ENCODE results near the gene CLDN24.

The CLDN24 gene

DNA sequence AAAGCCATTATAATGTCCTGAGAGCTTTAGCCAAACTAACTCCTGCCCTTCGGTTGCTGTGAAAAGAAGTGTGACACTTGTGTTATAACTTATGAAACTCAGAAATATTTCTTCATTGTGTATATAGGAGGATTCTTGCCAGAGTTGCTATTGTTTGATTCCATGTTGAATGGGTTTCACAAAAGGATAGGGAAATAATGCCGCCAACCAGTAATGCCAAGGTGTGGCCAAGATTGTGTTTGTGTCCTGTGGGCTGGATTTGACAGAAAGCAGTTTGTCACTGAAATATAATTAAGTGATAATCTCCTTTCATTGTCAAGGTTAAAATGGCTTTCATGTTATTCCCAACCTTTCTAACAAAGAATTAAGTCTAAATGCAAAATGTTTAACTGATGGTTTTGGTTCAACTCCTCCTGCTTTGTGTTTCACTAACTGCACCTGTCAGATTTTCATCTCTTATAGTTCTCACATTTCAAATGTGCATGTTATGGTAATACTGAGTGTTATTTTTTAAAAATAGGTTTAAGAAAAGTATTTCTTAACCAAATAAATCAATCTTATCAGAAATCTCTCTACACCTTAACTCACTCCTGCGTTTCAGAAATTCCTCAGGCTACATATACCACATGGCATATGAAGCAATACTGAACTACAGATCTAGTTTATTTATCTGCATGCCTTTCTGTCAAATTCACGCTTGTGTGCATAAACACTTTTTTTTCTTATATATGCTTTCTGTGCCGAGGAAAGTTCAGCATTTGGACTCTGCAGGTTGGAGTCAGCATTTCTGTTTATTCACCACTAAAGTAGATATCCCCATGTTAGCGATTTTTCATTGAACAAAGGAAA lies 1.8 kb downstream of the CLDN24 start, which contains the start of gene CLDN22:
Gene CLDN22 (minus strand): TSS at position 66 of the 849 bp plus-strand sequence. CDS start 58 bp downstream, at position 8.
- no peak for DNase-seq

DNA sequence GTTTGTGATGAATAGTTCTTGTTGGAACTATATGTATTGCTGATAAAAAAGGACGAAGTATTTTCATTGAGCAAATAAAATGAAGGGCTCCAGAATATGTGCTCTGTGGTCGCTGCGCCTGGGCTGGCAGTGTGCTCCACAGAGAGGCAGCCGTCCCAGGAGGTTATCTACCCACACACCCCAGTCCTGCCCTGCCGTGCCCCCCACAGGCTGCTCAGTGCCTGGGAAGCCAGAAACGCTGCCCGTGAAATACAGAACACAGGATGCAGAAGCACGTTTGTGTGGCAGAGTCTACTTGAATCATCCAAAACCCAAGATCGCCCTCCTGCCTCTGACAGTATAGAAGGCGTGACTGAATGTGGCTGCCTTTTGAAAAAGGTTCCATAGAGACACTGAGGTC lies 3.6 kb downstream of the CLDN24 start:
- no peak for DNase-seq

DNA sequence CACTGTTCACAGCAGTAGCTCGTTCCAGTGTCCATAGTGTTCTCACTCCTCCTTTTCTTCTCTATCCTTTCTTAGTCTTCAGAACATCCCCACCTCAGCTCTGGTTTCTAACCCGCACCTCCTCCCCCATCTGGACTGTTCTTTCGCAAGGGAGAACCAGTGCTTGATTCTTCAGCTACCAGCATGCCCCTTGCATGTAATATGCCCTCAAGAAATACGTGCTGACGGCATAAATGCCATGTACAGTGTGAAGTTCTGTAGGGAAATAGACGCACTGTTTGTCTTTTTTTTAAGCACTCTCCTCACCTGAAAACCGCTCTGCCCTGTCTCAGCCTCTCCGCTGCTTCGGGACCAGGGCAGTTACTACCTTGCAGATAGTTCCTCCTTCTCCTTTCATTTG lies 7.4 kb downstream of the CLDN24 start:
- no peak for DNase-seq

DNA sequence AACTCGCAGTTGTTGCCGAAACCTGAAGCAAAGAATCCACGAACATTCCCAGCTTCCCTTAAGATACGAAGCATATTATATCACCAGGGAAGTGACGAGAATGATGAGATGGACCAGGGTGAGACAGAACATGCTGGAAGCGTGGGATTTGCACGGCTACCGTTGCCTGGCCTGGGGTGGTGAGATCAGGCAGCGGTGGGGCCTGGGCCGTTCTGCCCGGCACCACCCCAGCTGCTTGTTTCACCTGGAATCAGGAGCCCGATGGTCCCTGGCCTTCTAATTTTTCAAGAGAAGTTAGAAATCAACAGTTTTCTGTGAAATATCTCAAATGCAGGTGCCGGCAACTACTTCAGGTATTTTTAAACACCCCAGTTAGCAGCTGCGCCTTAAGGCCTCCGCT lies 7.9 kb downstream of the CLDN24 start:
- no peak for DNase-seq

DNA sequence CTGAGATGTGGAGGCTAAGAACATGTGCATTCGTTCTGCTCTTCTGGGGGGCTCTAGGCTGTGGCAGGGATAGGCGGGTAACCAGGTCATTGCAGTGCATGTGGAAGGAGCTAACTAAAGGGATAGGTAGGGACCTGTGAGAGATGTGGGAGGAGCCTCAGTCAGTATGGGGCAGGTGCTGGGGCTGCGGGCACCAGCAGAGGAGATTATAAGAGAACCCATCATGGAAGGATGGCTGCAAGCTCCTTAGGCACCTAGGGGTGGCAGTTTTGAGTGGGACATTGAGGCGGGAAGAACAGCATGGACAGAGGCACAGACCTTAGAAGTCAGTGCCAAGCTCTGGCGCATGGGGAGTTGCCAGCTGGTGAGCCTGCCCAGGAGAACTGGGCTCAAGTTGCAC lies 9.4 kb downstream of the CLDN24 start:
- no peak for DNase-seq

DNA sequence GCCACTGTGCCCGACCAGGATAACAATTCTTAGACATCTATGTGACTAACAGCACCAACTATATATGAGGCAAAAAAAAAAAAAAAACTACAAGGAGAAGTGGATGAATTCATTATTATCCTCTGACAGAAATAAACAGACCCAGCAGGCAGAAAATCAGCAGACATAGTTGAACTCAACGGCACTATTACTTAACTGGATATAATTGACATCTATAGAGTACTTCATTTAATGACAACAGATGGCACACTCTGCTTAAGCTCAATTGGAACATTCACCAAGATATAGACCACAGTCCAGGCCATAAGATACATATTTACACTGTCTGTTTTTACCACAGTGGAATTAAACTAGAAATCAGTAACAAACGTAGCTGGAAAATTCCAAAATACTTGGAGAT lies 15.4 kb downstream of the CLDN24 start:
- no peak for DNase-seq

DNA sequence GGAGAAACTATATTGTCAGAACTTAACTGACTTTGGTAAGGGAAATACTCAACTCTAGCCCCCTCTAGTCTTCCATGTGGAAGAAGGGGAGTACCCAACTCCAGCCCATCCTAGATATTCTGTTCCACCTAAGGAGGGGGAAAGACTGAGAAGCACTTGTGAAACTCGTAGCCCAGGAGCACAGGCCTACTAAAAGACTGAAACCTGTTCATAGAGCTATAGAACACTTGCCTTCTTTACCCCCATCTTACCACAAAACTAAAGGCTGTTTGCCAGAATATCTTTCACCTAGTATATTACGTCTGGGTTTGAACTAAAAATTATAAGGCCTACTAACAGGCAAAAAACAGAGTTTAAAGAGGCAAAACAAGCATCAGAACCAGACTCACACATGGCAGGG lies 17.7 kb downstream of the CLDN24 start:
- DNase-seq = no peak

DNA sequence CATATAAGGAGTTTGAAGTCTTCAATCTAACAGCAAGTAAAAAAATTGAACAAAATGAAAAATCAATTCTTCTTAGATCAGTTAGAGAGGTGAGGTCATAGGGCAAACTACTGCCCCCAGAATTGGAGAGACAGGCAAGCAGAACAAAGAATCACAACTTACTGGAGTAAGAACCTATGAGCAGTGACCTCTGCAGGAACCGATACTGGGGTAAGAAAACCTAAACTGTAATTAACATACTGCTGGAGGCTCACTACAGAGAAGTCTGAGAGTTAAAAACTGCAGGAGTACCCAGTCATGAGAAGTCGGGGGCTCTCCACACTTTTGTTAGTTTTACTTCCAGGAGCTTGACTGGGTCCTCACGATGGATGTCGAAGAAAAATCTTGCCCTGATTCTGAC lies 18.2 kb downstream of the CLDN24 start:
- no peak for DNase-seq

DNA sequence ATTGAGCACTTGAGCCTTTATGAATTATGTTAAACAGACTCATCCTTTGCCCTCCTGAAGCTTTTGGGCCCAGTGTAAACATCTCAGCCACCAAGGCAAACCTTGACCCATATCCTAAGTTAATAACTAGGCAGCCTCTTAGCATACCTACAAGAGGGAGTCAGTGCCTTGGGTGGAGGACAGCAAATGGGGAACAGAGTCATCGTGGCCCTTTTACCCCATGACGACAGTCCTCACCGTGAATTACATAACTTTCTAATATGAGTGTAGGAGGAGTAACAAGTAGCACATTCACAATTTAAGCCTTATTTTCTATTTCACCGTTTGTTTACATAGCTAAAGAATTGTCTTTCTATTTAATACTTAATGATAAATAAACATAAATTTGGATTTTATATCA lies 18.9 kb downstream of the CLDN24 start:
- no peak for DNase-seq

DNA sequence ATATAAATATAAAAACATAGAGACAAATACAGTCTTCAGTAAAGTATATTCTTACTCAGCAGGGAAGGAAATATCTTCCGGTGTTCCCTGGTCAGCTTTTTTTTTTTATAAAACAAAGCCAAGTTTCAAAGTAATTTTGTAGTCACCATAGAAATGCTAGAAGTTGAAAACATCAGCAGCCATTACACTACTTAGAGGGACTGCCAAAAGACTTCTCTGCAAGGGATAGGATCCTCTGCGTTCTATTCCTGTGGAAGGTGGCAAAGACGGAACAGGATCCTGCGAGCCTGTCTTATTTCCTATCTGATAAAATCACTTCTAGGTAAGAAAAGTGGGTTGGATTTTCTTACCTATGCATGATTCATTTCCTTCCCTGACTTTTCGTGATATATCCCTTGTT lies 21.6 kb downstream of the CLDN24 start:
- DNase-seq = no peak

DNA sequence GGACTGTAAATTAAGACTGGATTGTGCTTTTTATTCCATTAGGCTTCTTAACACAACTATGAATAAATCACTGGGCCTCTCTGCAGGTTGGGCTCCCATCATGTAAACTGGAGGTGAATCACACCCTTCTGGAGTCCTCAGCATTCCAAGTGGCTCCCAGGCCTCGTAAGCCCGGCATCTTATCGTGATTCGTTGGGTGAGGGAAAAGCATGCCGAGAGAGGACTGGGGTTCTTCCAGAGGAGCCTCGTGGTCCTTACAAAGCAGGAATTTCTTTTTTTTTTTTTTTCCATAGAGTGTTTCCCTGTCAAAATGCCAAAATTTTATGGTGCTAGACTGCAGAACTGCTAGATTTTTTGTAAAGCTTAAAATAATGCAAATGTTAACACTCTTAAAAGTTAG lies 22.2 kb downstream of the CLDN24 start:
- DNase-seq = no peak

DNA sequence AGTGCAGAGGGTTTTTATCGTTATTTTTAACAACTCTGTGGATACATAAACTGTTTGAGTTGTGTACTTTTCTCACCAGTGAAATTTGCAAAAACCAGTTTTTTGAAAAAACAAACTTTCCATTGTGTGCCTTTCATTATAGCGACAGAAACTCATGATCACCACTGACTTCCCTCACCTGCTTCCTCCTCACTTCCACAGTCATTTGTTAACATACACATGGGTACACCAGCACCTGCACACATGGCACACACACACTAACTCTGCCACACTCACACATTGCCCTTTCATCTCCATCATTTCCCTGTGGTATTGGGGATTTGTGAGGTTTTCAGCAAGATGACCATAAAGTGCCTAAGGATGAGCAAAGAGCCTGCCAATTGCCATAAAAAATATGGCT lies 22.8 kb downstream of the CLDN24 start:
- no peak for DNase-seq

DNA sequence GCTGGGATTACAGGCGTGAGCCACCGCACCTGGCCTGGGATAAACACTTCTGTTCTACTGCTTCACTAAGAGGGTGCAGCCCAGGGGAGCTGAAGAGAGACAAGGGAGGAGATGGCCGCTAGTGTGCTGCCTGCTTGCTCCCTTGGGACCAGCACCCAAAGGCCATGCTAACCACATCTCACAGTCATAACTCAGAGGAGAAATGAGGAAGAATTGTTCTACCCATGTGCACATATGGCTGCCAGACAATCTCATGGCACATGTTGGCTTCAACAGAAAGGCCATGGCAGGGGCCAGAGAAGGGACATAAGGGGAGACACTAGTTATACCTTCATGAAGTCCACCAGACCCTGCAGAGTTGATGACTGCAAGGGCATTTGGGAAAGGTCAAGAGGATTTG lies 24.6 kb downstream of the CLDN24 start:
- no peak for DNase-seq

DNA sequence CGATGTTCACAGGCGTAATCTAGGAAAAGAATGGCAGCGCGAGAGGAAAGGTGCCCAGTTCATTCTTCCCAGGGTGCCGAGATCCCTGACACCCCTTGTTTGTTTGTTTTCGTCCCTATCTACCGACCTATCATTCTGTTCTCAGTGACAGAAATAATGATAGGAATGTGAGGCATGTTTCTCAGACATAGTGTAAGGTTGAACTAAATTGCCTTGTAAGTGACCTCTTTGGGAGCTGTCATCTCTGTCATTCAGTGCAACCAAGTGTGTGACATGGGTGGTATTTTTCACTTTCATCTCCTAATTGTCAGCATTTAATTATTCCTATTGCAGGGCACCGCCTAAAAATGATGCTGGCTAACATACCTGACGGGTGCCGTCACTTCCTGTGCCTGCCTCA lies 26.5 kb downstream of the CLDN24 start:
- no peak for DNase-seq

DNA sequence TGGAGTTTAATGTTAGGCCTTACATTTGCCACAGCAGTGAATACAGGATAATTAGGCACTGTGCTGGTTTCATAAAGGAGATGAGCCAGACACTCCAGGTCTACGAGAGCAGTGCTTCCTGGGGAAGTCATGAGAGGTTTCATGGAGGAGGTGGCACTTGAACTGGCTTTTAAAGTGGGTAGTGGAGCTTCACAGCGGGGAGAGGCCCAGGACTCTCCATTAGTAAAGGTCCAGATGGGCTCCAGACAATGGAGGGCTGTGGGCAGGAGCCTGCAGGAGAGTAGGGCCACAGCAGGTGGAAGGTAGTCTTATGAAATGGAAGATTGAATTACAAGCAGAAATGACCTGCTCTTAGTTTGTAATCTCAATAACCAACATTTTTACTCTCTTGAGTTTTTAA lies 31.2 kb downstream of the CLDN24 start:
- DNase-seq = no peak

DNA sequence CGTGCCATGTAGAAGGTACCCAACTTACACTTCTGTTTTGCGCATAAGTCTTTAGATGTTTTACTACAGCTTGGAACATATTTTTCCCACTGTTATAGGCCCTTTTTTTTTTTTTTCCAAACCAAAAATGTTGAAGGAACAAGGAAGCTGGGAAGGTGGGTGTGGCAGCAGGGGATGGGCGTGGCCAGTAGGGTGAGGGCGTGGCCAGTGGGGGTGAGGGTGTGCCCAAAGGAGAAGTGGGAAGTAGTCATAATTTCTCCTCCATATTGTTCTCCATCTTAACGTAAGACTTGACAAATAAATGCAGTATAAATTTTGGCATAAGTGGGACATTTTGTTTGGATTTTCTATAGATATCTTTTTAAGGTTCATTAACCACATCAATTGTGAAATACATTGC lies 32.5 kb downstream of the CLDN24 start:
- DNase-seq = no peak

DNA sequence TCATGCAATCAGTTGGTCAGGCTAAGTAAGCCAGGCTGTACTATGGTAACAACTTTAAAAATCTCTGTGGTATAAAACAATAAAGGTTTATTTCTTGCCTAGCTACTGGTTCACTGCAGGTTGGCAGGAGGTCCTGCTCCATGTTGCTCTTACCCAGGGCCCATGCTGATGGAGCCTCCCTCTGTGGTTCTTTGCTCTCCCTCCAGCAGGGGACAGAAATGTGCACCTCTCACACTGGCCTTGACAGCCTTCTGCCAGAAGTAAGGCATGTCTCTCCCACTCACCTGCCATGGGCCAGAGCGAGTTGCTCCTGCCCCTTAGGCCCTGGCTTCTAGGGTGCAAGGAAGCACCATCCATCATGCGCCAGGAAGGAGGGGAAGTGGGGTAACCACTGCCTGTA lies 33.3 kb downstream of the CLDN24 start:
- DNase-seq = no peak

DNA sequence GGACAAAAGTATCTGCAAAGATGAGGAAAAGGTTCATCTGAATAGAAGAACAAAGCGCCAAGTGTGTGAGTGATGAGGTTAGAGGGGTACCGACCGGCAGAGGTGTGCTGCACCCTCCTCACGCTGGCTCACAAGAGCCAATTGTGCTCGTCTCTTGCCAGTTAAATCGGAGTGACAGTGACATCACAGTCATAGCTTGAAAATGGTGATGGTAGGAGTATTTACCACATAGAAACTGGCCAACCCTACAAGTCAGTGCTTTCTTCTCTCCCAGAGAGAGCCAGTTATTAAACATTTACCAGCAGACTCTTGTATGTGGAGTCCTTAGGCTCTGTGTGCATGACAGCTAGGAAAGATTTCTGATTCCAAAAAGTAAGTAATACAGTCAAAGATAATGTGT lies 34.5 kb downstream of the CLDN24 start:
- no peak for DNase-seq

DNA sequence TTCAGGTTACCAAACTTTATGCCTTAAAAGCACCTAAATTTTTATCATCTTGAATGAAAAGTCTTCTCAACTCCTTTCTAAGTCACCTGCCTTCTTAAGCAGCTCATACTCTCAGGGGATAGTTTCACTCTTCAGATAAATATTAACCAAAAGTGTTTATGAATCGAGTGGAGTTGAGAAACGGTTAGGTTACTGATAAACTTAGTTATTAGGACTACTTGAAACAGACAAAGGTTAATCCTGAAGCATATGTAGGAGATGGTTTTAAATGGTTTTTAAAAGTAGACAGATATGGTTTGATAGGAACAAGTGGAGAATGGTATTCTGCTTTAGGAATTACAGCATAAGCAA lies 34.9 kb downstream of the CLDN24 start:
- no peak for DNase-seq

DNA sequence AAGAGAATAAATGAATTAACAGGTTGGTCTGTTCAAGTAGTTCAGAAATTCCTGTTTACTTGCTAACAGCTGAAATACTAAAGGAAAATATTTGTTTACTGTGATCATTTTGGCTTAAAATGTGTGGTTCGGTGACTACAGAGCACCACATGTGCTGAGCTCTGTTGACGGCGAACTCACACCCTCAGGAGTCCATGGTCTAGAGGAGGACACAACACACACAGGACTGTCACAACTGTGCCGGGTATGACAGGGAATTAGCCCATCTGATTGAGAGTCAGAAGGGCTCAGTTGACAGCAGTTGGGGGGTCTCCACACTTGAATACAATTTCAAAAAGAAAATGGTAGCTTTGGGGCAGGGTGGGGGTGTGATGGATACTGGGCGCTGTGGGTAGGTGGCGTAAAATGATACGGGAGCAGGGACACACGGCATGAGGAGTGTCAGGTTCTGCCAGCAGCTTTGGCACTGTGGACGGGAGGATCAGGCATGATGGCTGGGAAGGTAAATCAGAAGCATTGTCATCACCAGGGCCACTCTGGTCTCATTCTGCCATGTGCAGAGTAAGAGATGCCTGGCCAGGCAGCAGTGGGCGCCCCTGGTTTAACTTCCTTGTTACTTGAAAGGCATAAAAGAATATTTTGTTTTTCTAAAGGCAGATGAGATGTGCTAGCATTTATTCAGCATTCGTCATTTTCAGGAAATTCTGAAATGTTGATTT lies 35.5 kb downstream of the CLDN24 start:
- no peak for DNase-seq

DNA sequence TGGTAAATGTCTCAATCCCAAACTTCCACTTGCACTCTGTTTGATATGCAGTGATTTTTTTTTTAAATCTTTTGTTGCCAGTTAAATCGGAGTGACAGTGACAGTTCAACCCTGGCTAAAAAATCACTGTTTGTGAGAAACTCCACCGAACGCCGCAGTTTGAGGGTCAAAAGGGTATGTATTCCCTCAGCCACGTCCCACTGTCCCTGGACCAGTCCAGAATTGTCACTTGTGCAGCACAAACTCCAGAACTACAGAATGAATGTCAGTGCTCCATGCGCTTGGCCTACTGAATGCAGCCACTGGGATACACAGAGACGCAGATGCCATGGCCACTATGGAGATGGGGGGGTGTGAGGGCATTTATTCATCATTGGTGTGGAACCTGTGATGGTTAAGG lies 36.3 kb downstream of the CLDN24 start:
- no peak for DNase-seq

DNA sequence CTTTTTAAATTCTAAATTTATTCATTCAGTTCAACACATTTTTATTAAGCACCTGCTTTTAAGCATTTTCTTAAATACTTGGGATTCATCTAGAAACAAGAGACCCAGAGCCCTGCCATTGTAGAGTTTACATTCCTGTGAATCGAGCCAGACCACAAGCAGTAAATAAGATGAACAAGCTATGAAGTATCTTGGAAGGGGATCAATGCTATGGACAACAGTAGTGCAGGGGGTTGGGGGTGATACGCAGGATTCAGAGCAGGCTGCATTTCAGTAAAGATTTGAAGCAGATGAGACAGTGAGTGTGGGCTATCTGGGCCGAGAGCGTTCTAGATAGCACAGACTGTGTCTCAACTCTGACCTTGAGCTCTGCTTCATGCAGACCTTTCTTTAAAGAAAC lies 37.3 kb downstream of the CLDN24 start:
- DNase-seq = no peak

DNA sequence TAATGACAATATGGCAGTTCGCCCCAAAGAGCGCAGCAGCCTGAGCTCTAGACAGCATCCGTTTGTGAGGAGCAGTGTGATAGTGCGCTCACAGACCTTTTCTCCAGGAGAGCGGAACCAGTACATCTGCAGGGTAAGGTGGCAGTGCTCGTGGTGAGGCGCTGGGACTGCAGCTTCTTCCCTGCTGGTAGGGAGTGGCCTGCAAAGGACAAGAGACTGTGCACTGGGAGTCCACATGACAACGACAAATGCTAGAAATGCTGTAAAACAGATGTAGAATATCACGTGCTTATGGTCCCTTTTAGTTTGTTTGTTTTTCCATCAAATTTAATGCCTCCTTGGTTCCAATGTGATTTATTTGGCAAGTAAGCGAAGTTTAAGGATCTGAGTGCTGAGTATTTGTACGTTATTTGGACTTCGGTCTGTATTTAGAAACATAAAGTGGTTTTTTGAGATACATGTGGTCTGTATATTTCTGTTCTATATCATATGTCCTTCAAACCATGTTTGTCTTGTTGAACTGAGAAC lies 37.9 kb downstream of the CLDN24 start:
- no peak for DNase-seq

DNA sequence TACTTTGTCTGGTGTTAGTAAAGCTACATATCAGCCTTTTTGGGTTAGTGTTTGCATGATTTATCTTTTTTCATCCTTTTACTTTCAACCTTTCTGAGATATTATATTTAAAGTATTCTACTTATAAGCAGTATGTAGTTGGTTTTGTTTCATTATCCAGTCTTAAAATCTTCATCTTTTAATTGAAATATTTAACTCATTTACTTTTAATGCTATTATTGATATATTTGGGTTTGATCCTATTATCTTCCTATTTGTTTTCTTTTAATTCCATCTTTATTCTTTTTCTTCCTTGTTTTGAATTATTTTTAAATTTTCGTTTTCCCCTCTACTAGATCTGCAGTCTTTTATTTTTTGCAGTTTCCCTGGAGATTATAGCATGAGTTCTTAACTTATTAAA lies 46.1 kb downstream of the CLDN24 start:
- DNase-seq = no peak

Measured in KG1 (cell line).